Liver (tissue), 3 donors: ENCODE results near the gene ERMP1.
"Not testable (repeated sequence)": the region's sequence is repeated elsewhere in the genome, so short reads cannot be mapped to it uniquely, and the experiment has no call there.

Source experiments
- ATF3 ChIP-seq: IDR thresholded peaks from 2 replicates; pipeline ENCODE4 v1.6.1; 2016; ENCODE audit warnings: antibody characterized with exemption
- CTCF ChIP-seq: fragments of 150-350 bp; IDR thresholded peaks from 2 replicates; pipeline ENCODE4 v1.5.1; 2017; ENCODE audit warnings: improper control_type of control experiment, low read depth, low read length; ENCODE audit not compliant: missing input control
- EGR1 ChIP-seq, 2 donors: IDR thresholded peaks; 2 replicates each; pipeline ENCODE4 v1.6.1; 2016 to 2018; ENCODE audit warnings: antibody characterized with exemption in 2 of 2, low read depth in 2 of 2
- FOXA1 ChIP-seq: IDR thresholded peaks from 2 replicates; pipeline ENCODE4 v1.6.1; 2016; ENCODE audit warnings: antibody characterized with exemption
- GABPA ChIP-seq, 2 donors: IDR thresholded peaks in 1 of 2; conservative IDR thresholded peaks in 1 of 2; 2 replicates each; pipeline ENCODE4 v1.6.1; 2016; ENCODE audit warnings: antibody characterized with exemption in 2 of 2, mild to moderate bottlenecking in 1 of 2, moderate library complexity in 1 of 2
- MAX ChIP-seq: IDR thresholded peaks from 2 replicates; pipeline ENCODE4 v1.6.1; 2016; ENCODE audit warnings: antibody characterized with exemption
- RAD21 ChIP-seq, 2 donors: IDR thresholded peaks; 2 replicates each; pipeline ENCODE4 v1.6.1; 2016; ENCODE audit warnings: antibody characterized with exemption in 2 of 2, mild to moderate bottlenecking in 2 of 2
- REST ChIP-seq: IDR thresholded peaks from 2 replicates; pipeline ENCODE4 v1.6.1; 2016; ENCODE audit warnings: antibody characterized with exemption, mild to moderate bottlenecking
- TAF1 ChIP-seq: conservative IDR thresholded peaks from 2 replicates; pipeline ENCODE4 v1.6.1; 2016; ENCODE audit warnings: antibody characterized with exemption, mild to moderate bottlenecking
- YY1 ChIP-seq: IDR thresholded peaks from 2 replicates; pipeline ENCODE4 v1.6.1; 2016; ENCODE audit warnings: antibody characterized with exemption, mild to moderate bottlenecking
- donor health status: healthy.
- donor health status: healthy.

GRCh38 chr9:5779705-5780218 is 53.2 kb downstream of the ERMP1 start:
- TF ChIP-seq REST; CTCF; MAX; EGR1 (IDR thresholded peaks at IDR 0.05; ENCODE audit: low read depth in 2 of 2); YY1; RAD21 (IDR thresholded peaks at IDR 0.05); TAF1; FOXA1; GABPA (IDR thresholded peaks at IDR 0.05 in 1 of 2, conservative IDR thresholded peaks at IDR 0.05 in 1 of 2); ATF3: not testable (repeated sequence)
